GM12891 (cell line): ENCODE measurements around the gene DENND1A.

ENCODE experiments used
- DNase-seq: peaks from one replicate; pipeline ENCODE4 v3.0.0; 2011; ENCODE audit warnings: low spot score; ENCODE audit not compliant: insufficient read length
- FAIRE-seq: peaks from 2 replicates; lab custom pipeline; 2011; peaks lifted over from hg19 to GRCh38; lab: Jason Lieb, UNC
- PAX5 ChIP-seq: IDR thresholded peaks from 2 replicates; pipeline ENCODE4 v1.6.1; 2011; ENCODE audit warnings: low read length, moderate library complexity, mild to moderate bottlenecking; ENCODE audit not compliant: insufficient read depth, severe bottlenecking
- POLR2A ChIP-seq: IDR thresholded peaks from 2 replicates; pipeline ENCODE4 v1.6.1; 2011; ENCODE audit warnings: low read depth, low read length, control low read depth
- POLR2AphosphoS5 ChIP-seq: IDR thresholded peaks from 2 replicates; pipeline ENCODE4 v1.6.1; 2011; ENCODE audit warnings: low read depth, low read length, control low read depth
- POU2F2 ChIP-seq: IDR thresholded peaks from 2 replicates; pipeline ENCODE4 v1.6.1; 2011; ENCODE audit warnings: low read depth, mild to moderate bottlenecking, control low read depth, low read length, moderate library complexity
- SPI1 ChIP-seq: IDR thresholded peaks from 2 replicates; pipeline ENCODE4 v1.6.1; 2011; ENCODE audit warnings: low read depth, low read length, control low read depth
- TAF1 ChIP-seq: IDR thresholded peaks from 2 replicates; pipeline ENCODE4 v1.6.1; 2011; ENCODE audit warnings: low read depth, low read length, control low read depth

Gene DENND1A

GRCh38 chr9:123542435-123543225 is 387.3 kb downstream of the DENND1A start:
- DNase-seq (no peak), FAIRE-seq (no peak)
- no peak for TF ChIP-seq PAX5

GRCh38 chr9:123541411-123541810 is 388.5 kb downstream of the DENND1A start:
- DNase-seq, result no peak
- TF ChIP-seq TAF1 (no peak), POU2F2 (no peak), POLR2AphosphoS5 (no peak), SPI1 (no peak), PAX5 (no peak), POLR2A (no peak)
- no peak for FAIRE-seq

- TF ChIP-seq POU2F2, result no peak
- TF ChIP-seq SPI1, result no peak
- TF ChIP-seq PAX5, result no peak
- no peak for TF ChIP-seq TAF1
- no peak for DNase-seq
- FAIRE-seq, result no peak
These were observed 389.5 kb downstream of the DENND1A start for GRCh38 chr9:123540457-123540856.

- no peak for DNase-seq
- FAIRE-seq, result no peak
- no peak for TF ChIP-seq POLR2A
- TF ChIP-seq SPI1, result no peak
- TF ChIP-seq POLR2AphosphoS5, result no peak
- TF ChIP-seq TAF1, result no peak
- TF ChIP-seq PAX5, result no peak
- no peak for TF ChIP-seq POU2F2
These were observed 392.1 kb downstream of the DENND1A start for GRCh38 chr9:123537809-123538208.

- DNase-seq (peak; percentile 22), FAIRE-seq (no peak)
- no peak for TF ChIP-seq POLR2A
- TF ChIP-seq PAX5, result no peak
- no peak for TF ChIP-seq POU2F2
- TF ChIP-seq SPI1, result no peak
- no peak for TF ChIP-seq TAF1
- no peak for TF ChIP-seq POLR2AphosphoS5
These were observed 393.5 kb downstream of the DENND1A start for GRCh38 chr9:123536455-123536868.

- no peak for DNase-seq
- TF ChIP-seq SPI1 (no peak), POLR2A (no peak), PAX5 (no peak), POLR2AphosphoS5 (no peak), POU2F2 (no peak), TAF1 (no peak)
- no peak for FAIRE-seq
These were observed 395.6 kb downstream of the DENND1A start for GRCh38 chr9:123534336-123534735.

GRCh38 chr9:123530244-123530643 is 399.7 kb downstream of the DENND1A start:
- DNase-seq, result no peak
- FAIRE-seq, result no peak
- TF ChIP-seq PAX5, result no peak
- no peak for TF ChIP-seq SPI1
- no peak for TF ChIP-seq POLR2A
- TF ChIP-seq POU2F2, result no peak
- no peak for TF ChIP-seq TAF1
- no peak for TF ChIP-seq POLR2AphosphoS5

- TF ChIP-seq PAX5 (no peak), POLR2AphosphoS5 (no peak), POU2F2 (no peak), SPI1 (no peak), POLR2A (no peak), TAF1 (no peak)
- FAIRE-seq, result no peak
These were observed 401.4 kb downstream of the DENND1A start for GRCh38 chr9:123528501-123528900.

GRCh38 chr9:123527981-123528380 is 401.9 kb downstream of the DENND1A start:
- DNase-seq (no peak), FAIRE-seq (no peak)
- TF ChIP-seq POU2F2, result no peak
- TF ChIP-seq SPI1, result no peak
- no peak for TF ChIP-seq POLR2AphosphoS5
- no peak for TF ChIP-seq POLR2A
- no peak for TF ChIP-seq PAX5
- no peak for TF ChIP-seq TAF1

More at GRCh38 chr9:123528501-123528900, 401.4 kb downstream of the DENND1A start:
- no peak for DNase-seq

- DNase-seq (no peak), FAIRE-seq (no peak)
- TF ChIP-seq SPI1, result no peak
- TF ChIP-seq POLR2AphosphoS5, result no peak
- no peak for TF ChIP-seq POU2F2
- no peak for TF ChIP-seq POLR2A
- no peak for TF ChIP-seq PAX5
- no peak for TF ChIP-seq TAF1
These were observed 404.0 kb downstream of the DENND1A start for GRCh38 chr9:123525957-123526356.
